CD14-positive monocyte (primary cell): ENCODE measurements around the gene SIM1. TPM values are rescaled to one million over a fixed set of nuclear protein-coding genes. Genes with fewer than 3 reads are reported as not detected.

Source experiments
- DNase-seq, 3 donors: peaks; one replicate each; pipeline ENCODE4 v3.0.0-alpha.2; 2011 to 2022
- H2AFZ ChIP-seq: 2 replicates; pipeline ENCODE4 v1.6.0; 2012; ENCODE audit warnings: mild to moderate bottlenecking, low read depth, low read length, inconsistent platforms; ENCODE audit not compliant: insufficient read depth, poor library complexity, severe bottlenecking
- H3K27ac ChIP-seq, 2 donors: 1 replicate in 1 of 2; 2 replicates in 1 of 2; pipeline ENCODE4 v1.5.1; 2012 to 2013; ENCODE audit warnings: low read length in 2 of 2, control low read depth in 1 of 2, inconsistent platforms in 1 of 2, low read depth in 1 of 2, mild to moderate bottlenecking in 1 of 2
- H3K27me3 ChIP-seq, 2 donors: one replicate each; pipeline versions ENCODE4 v1.6.0 to v1.6.1; 2011 to 2013; ENCODE audit warnings: low read length in 2 of 2; ENCODE audit not compliant: control insufficient read depth in 2 of 2, insufficient read depth in 2 of 2
- H3K36me3 ChIP-seq, 2 donors: replicated peaks in 1 of 2; 1 replicate in 1 of 2; 2 replicates in 1 of 2; pipeline versions ENCODE4 v1.5.1 to v1.6.1; 2012 to 2013; ENCODE audit warnings: low read length in 2 of 2, control low read depth in 1 of 2, inconsistent platforms in 1 of 2, mild to moderate bottlenecking in 1 of 2; ENCODE audit not compliant: insufficient read depth in 2 of 2, control insufficient read depth in 1 of 2
- H3K4me1 ChIP-seq, 2 donors: 1 replicate in 1 of 2; 2 replicates in 1 of 2; pipeline versions ENCODE4 v1.5.1 to v1.6.1; 2012 to 2013; ENCODE audit warnings: low read length in 2 of 2, control low read depth in 1 of 2, inconsistent platforms in 1 of 2, mild to moderate bottlenecking in 1 of 2, moderate library complexity in 1 of 2; ENCODE audit not compliant: insufficient read depth in 2 of 2, control insufficient read depth in 1 of 2
- H3K4me2 ChIP-seq: replicated peaks from 2 replicates; pipeline ENCODE3; 2012; ENCODE audit warnings: low read length, moderate library complexity, mild to moderate bottlenecking; ENCODE audit not compliant: poor library complexity, severe bottlenecking; ENCODE audit errors: extremely low read depth
- H3K4me3 ChIP-seq, 3 experiments: fragments of 200-600 bp in 1 of 3; sonication (generic) in 1 of 3; replicated peaks in 1 of 3; 1 replicate in 2 of 3; 2 replicates in 1 of 3; pipeline ENCODE4 v1.5.1; 2011 to 2013; ENCODE audit warnings: low read length in 3 of 3, mild to moderate bottlenecking in 3 of 3, control low read depth in 2 of 3, low read depth in 2 of 3, inconsistent platforms in 1 of 3, moderate library complexity in 1 of 3
- H3K79me2 ChIP-seq: 2 replicates; pipeline ENCODE4 v1.6.0; 2012; ENCODE audit warnings: mild to moderate bottlenecking, control low read depth, inconsistent platforms, low read length, moderate library complexity; ENCODE audit not compliant: insufficient read depth
- H3K9ac ChIP-seq: 2 replicates; pipeline ENCODE4 v1.6.0; 2017; ENCODE audit warnings: low read length, mild to moderate bottlenecking; ENCODE audit not compliant: insufficient read depth, poor library complexity, severe bottlenecking
- H3K9me3 ChIP-seq, 2 donors: replicated peaks in 1 of 2; 1 replicate in 1 of 2; 2 replicates in 1 of 2; pipeline versions ENCODE4 v1.5.1 to v1.6.1; 2012 to 2013; ENCODE audit warnings: low read length in 2 of 2, control low read depth in 1 of 2; ENCODE audit not compliant: control insufficient read depth in 1 of 2, insufficient read depth in 1 of 2
- H4K20me1 ChIP-seq: 2 replicates; pipeline ENCODE4 v1.6.0; 2012; ENCODE audit warnings: mild to moderate bottlenecking, low read length, control low read depth, moderate library complexity; ENCODE audit not compliant: insufficient read depth
- H3K27ac Mint-ChIP-seq, 7 donors: one replicate each; pipeline ENCODE4 v1.8.0; 2020; ENCODE audit warnings: mild to moderate bottlenecking in 7 of 7, mixed read lengths in 7 of 7, moderate library complexity in 6 of 7, inconsistent platforms in 2 of 7
- H3K27me3 Mint-ChIP-seq, 3 donors: one replicate each; pipeline ENCODE4 v1.8.0; 2021 to 2022; ENCODE audit warnings: low read depth in 3 of 3, mild to moderate bottlenecking in 3 of 3, mixed read lengths in 3 of 3, moderate library complexity in 3 of 3, inconsistent platforms in 1 of 3
- H3K36me3 Mint-ChIP-seq, 2 donors: one replicate each; pipeline ENCODE4 v1.8.0; 2020; ENCODE audit warnings: mixed read lengths in 2 of 2, inconsistent platforms in 1 of 2, mild to moderate bottlenecking in 1 of 2
- H3K4me1 Mint-ChIP-seq: one replicate; pipeline ENCODE4 v1.8.0; 2020; ENCODE audit warnings: mild to moderate bottlenecking, mixed read lengths
- H3K4me3 Mint-ChIP-seq, 2 donors: one replicate each; pipeline ENCODE4 v1.8.0; 2020; ENCODE audit warnings: mild to moderate bottlenecking in 2 of 2, mixed read lengths in 2 of 2, moderate library complexity in 1 of 2
- H3K9me3 Mint-ChIP-seq, 7 donors: one replicate each; pipeline ENCODE4 v1.8.0; 2020 to 2022; ENCODE audit warnings: mixed read lengths in 7 of 7, mild to moderate bottlenecking in 6 of 7, moderate library complexity in 6 of 7, inconsistent platforms in 2 of 7
- WGBS: methylation state at CpG from one replicate; pipeline ENCODE4 v1.1.5; 2013; ENCODE audit warnings: missing lambda C conversion rate; ENCODE audit not compliant: insufficient coverage; 5-methylcytosine and 5-hydroxymethylcytosine counted together
- intact Hi-C, 2 donors: fragments of 100-400 bp; cut with micrococcal nuclease; formaldehyde crosslinking; loops; one replicate each; pipeline versions ENCODE4 v1.15.0 to v1.15.1; 2023
- polyA plus RNA-seq, 3 donors: library from polyadenylated mRNA; depleted of rRNA in 1 of 3; unstranded in 2 of 3; stranded (reverse) in 1 of 3; fragments of 300-500 nt in 2 of 3; fragments of >200 nt in 1 of 3; fragmentation: Illumina TruSeq in 2 of 3; gene quantifications; 1 replicate in 2 of 3; 2 replicates in 1 of 3; pipeline ENCODE4 v1.2.3, GENCODE V29; 2012 to 2021
- TF ChIP-seq, protein P1 (sequence below): fragments of 200-600 bp; IDR thresholded peaks from one replicate; pipeline ENCODE4 v1.8.0; 2022; ENCODE audit warnings: antibody characterized with exemption, mild to moderate bottlenecking

The SIM1 gene
- polyA plus RNA-seq, 3 donors, result not detected

DNA sequence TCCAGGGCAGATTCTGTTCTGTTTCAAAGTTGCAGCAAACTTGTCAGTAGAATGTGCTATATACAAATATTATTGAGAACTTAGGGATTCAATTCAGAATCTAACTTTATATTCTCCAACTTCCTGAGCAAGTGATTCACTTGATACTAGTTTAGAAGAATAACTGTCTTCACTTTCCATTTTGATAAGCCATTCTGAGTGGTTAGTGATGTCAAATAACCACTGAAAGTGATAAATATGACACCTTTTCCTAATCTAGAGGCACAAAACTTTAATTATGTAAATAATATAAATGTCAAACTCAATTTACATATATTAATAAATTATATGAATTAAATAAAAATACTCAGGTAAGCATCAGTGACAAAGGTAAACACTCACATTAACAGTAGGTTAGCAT, 20.5 kb upstream of the SIM1 start:
- intact Hi-C loops, result no loop called here
- Histone ChIP-seq H3K9me3 (no peaks in the 10 kb centered on the region), H3K27me3 (peaks cover 7 to 13% of the 10 kb centered on the region in 2 donors), H2AFZ (no peak overlapping the region), H4K20me1 (no peaks in the 10 kb centered on the region), H3K9ac (no peak overlapping the region), H3K4me2 (no peak overlapping the region), H3K4me1 (no peaks in the 10 kb centered on the region), H3K27ac (no peak overlapping the region), H3K79me2 (no peaks in the 10 kb centered on the region), H3K4me3 (no peak overlapping the region), H3K36me3 (no peaks in the 10 kb centered on the region)
- DNase-seq, result no peak
- TF ChIP-seq, protein P1, sequence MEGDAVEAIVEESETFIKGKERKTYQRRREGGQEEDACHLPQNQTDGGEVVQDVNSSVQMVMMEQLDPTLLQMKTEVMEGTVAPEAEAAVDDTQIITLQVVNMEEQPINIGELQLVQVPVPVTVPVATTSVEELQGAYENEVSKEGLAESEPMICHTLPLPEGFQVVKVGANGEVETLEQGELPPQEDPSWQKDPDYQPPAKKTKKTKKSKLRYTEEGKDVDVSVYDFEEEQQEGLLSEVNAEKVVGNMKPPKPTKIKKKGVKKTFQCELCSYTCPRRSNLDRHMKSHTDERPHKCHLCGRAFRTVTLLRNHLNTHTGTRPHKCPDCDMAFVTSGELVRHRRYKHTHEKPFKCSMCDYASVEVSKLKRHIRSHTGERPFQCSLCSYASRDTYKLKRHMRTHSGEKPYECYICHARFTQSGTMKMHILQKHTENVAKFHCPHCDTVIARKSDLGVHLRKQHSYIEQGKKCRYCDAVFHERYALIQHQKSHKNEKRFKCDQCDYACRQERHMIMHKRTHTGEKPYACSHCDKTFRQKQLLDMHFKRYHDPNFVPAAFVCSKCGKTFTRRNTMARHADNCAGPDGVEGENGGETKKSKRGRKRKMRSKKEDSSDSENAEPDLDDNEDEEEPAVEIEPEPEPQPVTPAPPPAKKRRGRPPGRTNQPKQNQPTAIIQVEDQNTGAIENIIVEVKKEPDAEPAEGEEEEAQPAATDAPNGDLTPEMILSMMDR, result no peak
- peaks cover 2% of the 10 kb centered on the region for H3K4me1 Mint-ChIP-seq
- H3K36me3 Mint-ChIP-seq, result no peaks in the 10 kb centered on the region
- H3K9me3 Mint-ChIP-seq, result peaks cover 0 to 3% (median 0%) of the 10 kb centered on the region in 7 donors
- H3K27ac Mint-ChIP-seq, result no peak overlapping the region
- peaks cover 8 to 24% (median 17%) of the 10 kb centered on the region in 3 donors for H3K27me3 Mint-ChIP-seq
- no peak overlapping the region for H3K4me3 Mint-ChIP-seq

DNA sequence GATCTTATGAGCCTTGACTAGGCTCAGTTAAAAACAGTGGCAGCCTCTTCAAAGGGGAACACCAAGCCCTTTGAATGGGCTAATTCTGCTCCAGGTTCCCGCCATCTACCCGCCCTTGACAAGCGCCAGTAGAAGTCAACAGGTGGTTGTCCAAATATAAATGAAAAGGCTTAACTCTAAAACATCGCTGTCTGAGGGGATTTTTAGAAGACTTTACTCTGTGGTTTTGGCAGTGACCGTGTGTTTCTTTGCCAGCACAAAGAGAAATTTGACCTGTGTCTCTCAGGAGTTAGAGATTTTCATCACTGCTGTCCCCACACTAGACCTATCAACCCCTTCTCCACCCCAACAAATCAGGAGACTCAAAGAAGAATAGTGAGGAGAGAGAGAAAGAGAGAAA, 19.8 kb upstream of the SIM1 start:
- Histone ChIP-seq H3K79me2 (no peaks in the 10 kb centered on the region), H3K9me3 (no peaks in the 10 kb centered on the region), H3K4me3 (no peak overlapping the region), H3K27ac (no peak overlapping the region), H3K4me2 (no peak overlapping the region), H3K4me1 (no peaks in the 10 kb centered on the region), H3K36me3 (no peaks in the 10 kb centered on the region), H4K20me1 (no peaks in the 10 kb centered on the region), H3K27me3 (peaks cover 7 to 13% of the 10 kb centered on the region in 2 donors), H2AFZ (no peak overlapping the region), H3K9ac (no peak overlapping the region)
- H3K36me3 Mint-ChIP-seq, result no peaks in the 10 kb centered on the region
- 100% methylated on average over 2 of the region's 5 CpGs for WGBS
- intact Hi-C loops, result no loop called here
- no peak overlapping the region for H3K27ac Mint-ChIP-seq
- H3K4me3 Mint-ChIP-seq, result no peak overlapping the region
- H3K27me3 Mint-ChIP-seq, result peaks cover 7 to 24% (median 17%) of the 10 kb centered on the region in 3 donors
- H3K4me1 Mint-ChIP-seq, result peaks cover 2% of the 10 kb centered on the region
- H3K9me3 Mint-ChIP-seq, result peaks cover 0 to under 1% (median 0%) of the 10 kb centered on the region in 7 donors
- TF ChIP-seq, protein P1, result no peak
- DNase-seq, result no peak
